Measurements from ENCODE around the gene SYNPO2. TPM values are rescaled to one million over a fixed set of nuclear protein-coding genes. Genes with fewer than 3 reads are reported as not detected.
A peak's percentile ranks its signal among the peaks of the same experiment; 100 is the strongest.

Gene SYNPO2
- total and polyA plus RNA-seq, 10 donors = 3.6 to 72.1 (median 29.0) TPM

- H3K4me3 ChIP-seq = no peak overlapping the region
- H3K9me3 ChIP-seq = peaks cover 0 to 4% (median 0%) of the 10 kb centered on the region in 8 donors
- WGBS, 5 donors = 44 to 69% (median 64%) methylated on average over 3 of the region's 3 CpGs
- no peaks in the 10 kb centered on the region for H3K4me1 ChIP-seq
- TF ChIP-seq POLR2AphosphoS5 (IDR thresholded peaks at IDR 0.05) (no peak), POLR2A (IDR thresholded peaks at IDR 0.05) (no peak), CTCF (IDR thresholded peaks at IDR 0.05 in 8 of 11, conservative IDR thresholded peaks at IDR 0.05 in 3 of 11) (no peak)
- H3K27me3 ChIP-seq (replicated peaks in 1 of 7) = no peaks in the 10 kb centered on the region
- DNase-seq = no peak
- no peaks in the 10 kb centered on the region for H3K36me3 ChIP-seq
- intact Hi-C loops (cut with DNase I; ENCODE audit: low total_unique reads) = no loop called here
- H3K27ac ChIP-seq = no peak overlapping the region
Observed at GRCh38 chr4:119081943-119082342, 193.3 kb downstream of the SYNPO2 start.

GRCh38 chr4:119082661-119083060 lies 194.0 kb downstream of the SYNPO2 start:
- no peak for DNase-seq
- H3K27ac ChIP-seq = no peak overlapping the region
- intact Hi-C loops (cut with DNase I; ENCODE audit: low total_unique reads) = no loop called here
- no peaks in the 10 kb centered on the region for H3K27me3 ChIP-seq (replicated peaks in 1 of 7)
- H3K4me1 ChIP-seq = no peaks in the 10 kb centered on the region
- peaks cover 0 to 4% (median 0%) of the 10 kb centered on the region in 8 donors for H3K9me3 ChIP-seq
- TF ChIP-seq POLR2AphosphoS5 (IDR thresholded peaks at IDR 0.05) (no peak), CTCF (IDR thresholded peaks at IDR 0.05 in 8 of 11, conservative IDR thresholded peaks at IDR 0.05 in 3 of 11) (no peak), POLR2A (IDR thresholded peaks at IDR 0.05) (no peak)
- H3K36me3 ChIP-seq = no peaks in the 10 kb centered on the region
- no peak overlapping the region for H3K4me3 ChIP-seq
- 66 to 78% (median 73%) methylated on average over 2 of the region's 2 CpGs for WGBS, 5 donors

- intact Hi-C loops (cut with DNase I; ENCODE audit: low total_unique reads) = no loop called here
- Histone ChIP-seq H3K4me3 (no peak overlapping the region), H3K27me3 (replicated peaks in 1 of 7) (no peaks in the 10 kb centered on the region), H3K9me3 (no peaks in the 10 kb centered on the region), H3K36me3 (no peaks in the 10 kb centered on the region), H3K27ac (no peak overlapping the region), H3K4me1 (no peaks in the 10 kb centered on the region)
- no peak for DNase-seq
- 49 to 74% (median 63%) methylated on average over 5 of the region's 5 CpGs for WGBS, 5 donors
- TF ChIP-seq POLR2A (IDR thresholded peaks at IDR 0.05) (no peak), POLR2AphosphoS5 (IDR thresholded peaks at IDR 0.05) (no peak), CTCF (IDR thresholded peaks at IDR 0.05 in 8 of 11, conservative IDR thresholded peaks at IDR 0.05 in 3 of 11) (no peak)
Observed at GRCh38 chr4:119084513-119084912, 195.9 kb downstream of the SYNPO2 start.

GRCh38 chr4:119087121-119087520 lies 198.5 kb downstream of the SYNPO2 start:
- Histone ChIP-seq H3K27me3 (replicated peaks in 1 of 7) (no peaks in the 10 kb centered on the region), H3K27ac (no peak overlapping the region), H3K4me1 (no peaks in the 10 kb centered on the region), H3K4me3 (no peak overlapping the region), H3K36me3 (no peaks in the 10 kb centered on the region), H3K9me3 (no peaks in the 10 kb centered on the region)
- intact Hi-C loops (cut with DNase I; ENCODE audit: low total_unique reads) = no loop called here
- peak in 1 of 11 experiments; percentile 19 for TF ChIP-seq CTCF (IDR thresholded peaks at IDR 0.05 in 8 of 11, conservative IDR thresholded peaks at IDR 0.05 in 3 of 11)
- TF ChIP-seq POLR2AphosphoS5 (IDR thresholded peaks at IDR 0.05) = no peak
- DNase-seq = no peak
- WGBS, 5 donors = 45 to 86% (median 83%) methylated on average over 3 of the region's 3 CpGs
